H7 (cell line): ENCODE measurements around the gene EEF1AKMT4. TPM values are rescaled to one million over a fixed set of nuclear protein-coding genes. Genes with fewer than 3 reads are reported as not detected.
"Not testable (repeated sequence)": the region's sequence is repeated elsewhere in the genome, so short reads cannot be mapped to it uniquely, and the experiment has no call there.

Source experiments
- DNase-seq: peaks from one replicate; pipeline ENCODE4 v3.0.0; 2012
- H3K27me3 ChIP-seq: 2 replicates; pipeline ENCODE4 v1.6.0; 2011; ENCODE audit warnings: mild to moderate bottlenecking, low read length; ENCODE audit not compliant: control insufficient read depth, insufficient read depth
- H3K36me3 ChIP-seq: replicated peaks from 2 replicates; pipeline ENCODE4 v1.5.1; 2011; ENCODE audit warnings: low read length; ENCODE audit not compliant: control insufficient read depth, insufficient read depth
- H3K4me3 ChIP-seq: 2 replicates; pipeline ENCODE4 v1.5.1; 2011; ENCODE audit warnings: low read depth, mild to moderate bottlenecking, control low read depth, low read length, moderate library complexity; ENCODE audit not compliant: insufficient read depth
- total RNA-seq: library from RNA; depleted of rRNA; stranded (reverse); fragments of >200 nt; shearing (Covaris generic); gene quantifications from 2 replicates; pipeline ENCODE4 v1.2.3, GENCODE V29; 2014

Gene EEF1AKMT4
- total RNA-seq, 1 experiment from 2014 or later = 10.1 TPM

- Histone ChIP-seq H3K4me3 (peak overlapping the region; percentile 74), H3K36me3 (no peaks in the 10 kb centered on the region), H3K27me3 (peaks cover 56% of the 10 kb centered on the region)
- DNase-seq = peak; percentile 82
These were observed 11.3 kb downstream of the EEF1AKMT4 start for GRCh38 chr3:184260724-184261269.

DNA sequence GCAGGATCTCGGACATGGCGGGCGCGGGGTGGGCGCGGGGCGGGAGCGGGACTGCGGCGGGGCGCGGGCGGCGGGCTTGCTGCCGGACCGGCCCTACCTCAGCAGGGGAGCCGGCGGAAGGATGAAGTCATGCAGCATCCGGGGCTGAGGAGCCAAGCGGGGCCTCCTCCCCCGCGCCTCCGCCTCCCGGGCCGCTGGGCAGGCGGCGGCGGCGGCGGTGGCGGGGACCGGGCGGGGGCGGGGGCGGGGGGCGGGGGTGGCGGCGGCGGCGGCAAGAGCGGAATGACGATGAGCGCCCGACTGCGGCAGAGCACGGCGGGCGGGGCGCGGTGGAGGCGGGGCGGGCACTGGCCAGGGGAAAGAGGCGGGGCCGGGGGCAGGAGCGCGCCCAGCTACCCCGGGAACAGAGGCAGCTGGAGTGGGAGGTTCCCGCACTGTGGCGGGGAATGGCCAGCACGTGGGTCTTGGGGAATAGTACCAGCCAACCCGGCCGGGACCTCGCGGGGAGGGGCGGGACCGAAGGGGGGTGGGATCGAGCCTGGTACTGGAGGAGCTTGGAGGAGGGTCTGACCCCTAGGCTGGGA lies 11.9 kb downstream of the EEF1AKMT4 start, which contains the start of gene CAMK2N2:
TSS of gene CAMK2N2 (minus strand) at position 284 of the 584 bp plus-strand sequence. CDS start at position 16, 268 bp downstream.
- Histone ChIP-seq H3K36me3 (no peaks in the 10 kb centered on the region), H3K27me3 (peaks cover 56% of the 10 kb centered on the region), H3K4me3 (peak within 1 kb of the TSS; percentile 74)
- DNase-seq = peak; percentile 98

DNA sequence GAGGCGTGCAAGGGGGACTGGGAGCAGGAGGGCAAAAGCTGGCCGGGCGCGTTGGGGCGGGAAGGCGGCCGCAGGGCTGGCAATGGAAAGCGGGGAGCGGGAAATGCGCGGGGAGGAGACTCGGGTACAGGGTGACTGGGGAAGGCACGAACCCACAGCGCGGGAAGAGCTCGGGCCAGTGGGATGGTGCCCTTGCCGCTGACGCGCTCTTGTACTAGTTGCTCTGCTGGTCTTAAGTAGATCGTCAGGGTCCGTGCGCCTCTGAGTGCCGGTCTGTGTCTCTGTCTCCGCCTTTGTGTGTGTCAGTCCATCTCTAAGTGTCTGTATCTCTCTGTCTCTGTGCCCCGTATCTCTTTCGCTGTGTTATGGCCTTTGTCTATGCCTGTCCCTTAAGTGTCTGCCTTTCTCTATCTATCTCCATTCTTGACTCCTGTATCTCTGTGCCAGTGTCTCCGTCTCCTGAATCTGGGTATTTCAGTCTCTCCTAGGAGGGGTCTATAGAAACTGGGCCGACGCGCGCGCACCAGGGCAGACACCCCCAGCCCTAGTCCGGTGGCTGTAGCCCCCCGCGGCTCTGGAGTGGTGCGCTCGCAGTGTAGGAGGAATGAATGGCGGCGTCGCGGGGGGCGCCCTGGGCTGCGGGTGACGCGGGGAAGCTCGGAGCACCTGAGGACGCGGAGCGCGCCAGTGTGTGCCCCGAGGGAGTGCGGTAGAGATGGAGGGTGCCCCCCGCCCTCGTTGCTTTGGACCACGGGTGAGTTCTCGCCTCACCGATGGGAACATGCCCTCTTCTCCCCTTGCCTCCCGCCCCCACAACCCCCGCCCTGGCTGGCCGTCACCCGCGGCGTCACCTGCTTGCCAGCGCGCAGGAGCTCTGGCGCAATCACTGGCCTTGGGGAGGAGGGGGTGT lies 12.6 kb downstream of the EEF1AKMT4 start:
- Histone ChIP-seq H3K27me3 (peaks cover 56% of the 10 kb centered on the region), H3K36me3 (no peaks in the 10 kb centered on the region), H3K4me3 (peak overlapping the region; percentile 74)
- DNase-seq = peak; percentile 83

DNA sequence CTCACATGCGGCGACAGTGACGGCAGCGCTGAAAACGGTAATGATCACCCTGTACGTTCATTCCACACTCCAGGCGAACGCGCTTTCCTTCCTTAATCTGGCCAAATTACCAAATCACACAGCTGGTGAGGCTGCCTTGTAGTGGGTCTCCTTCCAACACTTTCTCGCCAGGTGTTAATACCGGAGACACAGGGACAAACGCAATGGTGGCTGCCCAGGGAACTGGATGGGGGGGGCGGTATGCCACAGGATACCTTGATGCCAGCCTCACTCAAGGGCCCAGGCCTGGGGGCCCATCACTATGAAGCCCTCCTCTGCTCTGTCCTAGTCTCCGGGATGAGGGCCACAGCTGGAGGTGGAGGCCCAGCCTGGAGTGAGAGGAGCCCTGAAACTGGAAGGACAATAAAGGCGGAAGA lies 13.3 kb downstream of the EEF1AKMT4 start:
- H3K27me3 ChIP-seq = peaks cover 51% of the 10 kb centered on the region
- no peaks in the 10 kb centered on the region for H3K36me3 ChIP-seq
- H3K4me3 ChIP-seq = peak overlapping the region; percentile 74
- no peak for DNase-seq

DNA sequence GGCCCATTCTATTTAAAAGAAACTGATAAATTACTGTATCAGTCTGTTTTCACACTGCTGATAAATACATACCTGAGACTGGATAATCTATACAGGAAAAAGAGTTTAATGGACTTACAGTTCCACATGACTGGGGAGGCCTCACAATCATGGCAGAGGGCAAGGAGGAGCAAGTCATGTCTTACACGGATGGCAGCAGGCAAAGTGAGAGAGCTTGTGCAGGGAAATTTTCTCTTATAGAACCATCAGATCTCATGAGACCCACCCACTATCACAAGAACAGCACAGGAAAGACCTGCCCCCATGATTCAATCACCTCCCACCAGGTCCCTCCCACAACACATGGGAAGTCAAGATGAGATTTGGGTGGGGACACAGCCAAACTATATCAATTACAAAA lies 17.8 kb downstream of the EEF1AKMT4 start:
- not testable (repeated sequence) for DNase-seq, H3K36me3 ChIP-seq, H3K4me3 ChIP-seq
- H3K27me3 ChIP-seq = peaks cover 14% of the 10 kb centered on the region

DNA sequence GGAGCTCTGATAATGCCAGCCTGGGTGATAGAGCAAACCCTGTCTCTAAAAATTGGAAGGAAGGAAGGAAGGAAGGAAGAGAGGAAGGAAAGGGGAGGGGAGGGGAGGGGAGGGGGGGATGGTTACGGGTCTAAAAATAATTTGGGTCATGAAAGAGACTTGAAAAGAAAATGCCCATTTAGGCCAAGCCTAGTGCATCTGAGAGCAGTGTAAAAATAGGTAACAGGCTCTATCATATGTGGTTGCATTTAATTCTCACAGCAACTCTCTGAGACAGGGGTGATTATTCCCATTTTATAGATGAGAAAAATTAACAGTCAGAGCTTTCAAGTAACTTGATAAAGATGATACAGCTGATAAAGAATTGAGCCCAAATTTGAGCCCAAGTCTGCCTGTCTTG lies 22.8 kb downstream of the EEF1AKMT4 start:
- no peaks in the 10 kb centered on the region for H3K36me3 ChIP-seq
- H3K27me3 ChIP-seq = peaks cover 25% of the 10 kb centered on the region
- DNase-seq = no peak
- H3K4me3 ChIP-seq = no peak overlapping the region

DNA sequence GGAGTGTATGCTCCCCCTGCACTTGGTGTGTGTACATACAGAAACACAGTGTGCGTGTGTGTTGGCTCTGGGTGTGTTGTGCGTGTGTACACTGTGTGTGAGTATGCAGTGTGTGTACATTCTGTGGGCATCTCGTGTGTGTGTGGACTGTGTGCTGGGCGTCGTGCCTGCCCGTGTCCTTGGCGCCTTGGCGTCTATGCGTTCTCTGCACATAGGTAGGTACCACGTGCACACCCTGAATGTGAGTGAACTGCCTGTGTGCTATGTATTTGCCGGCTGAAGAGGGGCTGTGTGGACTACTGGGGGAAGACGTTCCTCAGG lies 25.9 kb downstream of the EEF1AKMT4 start:
- DNase-seq = no peak
- peaks cover 32% of the 10 kb centered on the region for H3K27me3 ChIP-seq
- peak overlapping the region; percentile 30; the same call in 1 of the 2 replicates for H3K4me3 ChIP-seq
- H3K36me3 ChIP-seq = no peaks in the 10 kb centered on the region

- Histone ChIP-seq H3K4me3 (peak within 1 kb of the TSS; percentile 30; the same call in 1 of the 2 replicates), H3K36me3 (no peaks in the 10 kb centered on the region), H3K27me3 (peaks cover 32% of the 10 kb centered on the region)
- DNase-seq = peak; percentile 80
These were observed 26.8 kb downstream of the EEF1AKMT4 start, which contains the start of gene ECE2 for GRCh38 chr3:184275961-184276910. TSS of gene ECE2 (plus strand) at chr3:184276022. CDS start at chr3:184276154, 132 bp downstream.

DNA sequence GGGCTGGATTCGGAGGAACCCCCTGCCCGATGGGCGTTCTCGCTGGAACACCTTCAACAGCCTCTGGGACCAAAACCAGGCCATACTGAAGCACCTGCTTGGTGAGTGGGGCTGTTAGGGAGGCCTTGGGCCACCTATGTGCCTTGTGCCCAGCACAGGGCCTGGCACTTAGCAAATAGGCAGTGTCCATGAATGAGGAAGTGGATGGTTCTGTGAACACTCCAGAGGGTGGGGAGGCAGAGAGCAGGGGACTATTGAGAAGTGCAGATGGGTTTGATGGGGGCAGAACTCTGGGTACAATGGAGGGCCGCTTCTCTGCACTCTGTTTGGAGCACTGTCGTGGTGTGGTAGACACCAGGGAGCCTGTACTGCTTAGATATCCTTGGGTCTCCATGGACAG lies 27.9 kb downstream of the EEF1AKMT4 start:
- no peak for DNase-seq
- no peak overlapping the region for H3K4me3 ChIP-seq
- no peaks in the 10 kb centered on the region for H3K36me3 ChIP-seq
- H3K27me3 ChIP-seq = peaks cover 32% of the 10 kb centered on the region

GRCh38 chr3:184282941-184283340 lies 33.5 kb downstream of the EEF1AKMT4 start:
- Histone ChIP-seq H3K27me3 (peaks cover 2% of the 10 kb centered on the region; the same call in 1 of the 2 replicates), H3K4me3 (no peak overlapping the region), H3K36me3 (no peaks in the 10 kb centered on the region)
- DNase-seq = no peak

GRCh38 chr3:184283681-184284080 lies 34.2 kb downstream of the EEF1AKMT4 start:
- no peak for DNase-seq
- Histone ChIP-seq H3K36me3 (no peaks in the 10 kb centered on the region), H3K27me3 (no peaks in the 10 kb centered on the region; the same call in 1 of the 2 replicates), H3K4me3 (no peak overlapping the region)

- no peaks in the 10 kb centered on the region for H3K36me3 ChIP-seq
- DNase-seq = peak; percentile 95
These were observed 35.2 kb downstream of the EEF1AKMT4 start for GRCh38 chr3:184284696-184285095.

DNA sequence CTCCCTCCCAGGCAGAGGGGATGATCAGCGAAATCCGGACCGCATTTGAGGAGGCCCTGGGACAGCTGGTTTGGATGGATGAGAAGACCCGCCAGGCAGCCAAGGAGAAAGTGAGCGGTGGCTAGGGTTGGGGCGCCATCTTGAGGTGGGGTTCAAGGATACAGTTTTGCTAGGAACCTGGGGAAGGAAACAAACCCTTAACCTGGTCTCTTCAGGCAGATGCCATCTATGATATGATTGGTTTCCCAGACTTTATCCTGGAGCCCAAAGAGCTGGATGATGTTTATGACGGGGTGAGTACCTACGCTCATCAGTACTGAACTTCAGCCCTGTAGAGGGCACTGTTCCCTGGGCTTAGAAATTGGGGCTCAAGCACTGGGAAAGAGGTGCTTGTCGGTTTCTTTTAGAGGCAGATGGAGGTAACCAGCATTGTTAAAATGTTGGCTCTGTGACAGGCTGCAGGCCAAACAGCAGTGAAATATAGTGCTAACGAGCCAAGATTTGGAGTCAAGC lies 40.0 kb downstream of the EEF1AKMT4 start:
- H3K27me3 ChIP-seq = peaks cover 2% of the 10 kb centered on the region; the same call in 1 of the 2 replicates
- no peaks in the 10 kb centered on the region for H3K36me3 ChIP-seq
- peak; percentile 92 for DNase-seq
- H3K4me3 ChIP-seq = no peak overlapping the region

More at GRCh38 chr3:184284696-184285095, 35.2 kb downstream of the EEF1AKMT4 start:
- Histone ChIP-seq H3K4me3 (no peak overlapping the region), H3K27me3 (peaks cover 2% of the 10 kb centered on the region; the same call in 1 of the 2 replicates)
